Hematopoietic multipotent progenitor cell treated with erythropoietin and hydrocortisone succinate and interleukin-3 and kit ligand, for 8 days (in vitro differentiated cells): ENCODE results near the gene ZNRF1.
"Not testable (repeated sequence)": the region's sequence is repeated elsewhere in the genome, so short reads cannot be mapped to it uniquely, and the experiment has no call there.

ENCODE experiments used
- DNase-seq: peaks from one replicate; pipeline ENCODE4 v3.0.0-alpha.2; 2015

ZNRF1 gene

GRCh38 chr16:75081179-75081859, 82.5 kb downstream of the ZNRF1 start:
- no peak for DNase-seq

GRCh38 chr16:75083813-75084212, 85.0 kb downstream of the ZNRF1 start:
- no peak for DNase-seq

- DNase-seq, result no peak
Observed at GRCh38 chr16:75085556-75085955, 86.7 kb downstream of the ZNRF1 start.

- no peak for DNase-seq
Observed at GRCh38 chr16:75086281-75086680, 87.5 kb downstream of the ZNRF1 start.

- no peak for DNase-seq
Observed at GRCh38 chr16:75086688-75087374, 88.0 kb downstream of the ZNRF1 start.

GRCh38 chr16:75087375-75087979, 88.7 kb downstream of the ZNRF1 start:
- peak; percentile 94 for DNase-seq

- DNase-seq, result no peak
Observed at GRCh38 chr16:75088216-75088615, 89.4 kb downstream of the ZNRF1 start.

- no peak for DNase-seq
Observed at GRCh38 chr16:75088934-75089333, 90.1 kb downstream of the ZNRF1 start.

GRCh38 chr16:75089486-75090202, 90.8 kb downstream of the ZNRF1 start:
- DNase-seq, result no peak

GRCh38 chr16:75090899-75091298, 92.1 kb downstream of the ZNRF1 start:
- DNase-seq, result not testable (repeated sequence)

GRCh38 chr16:75091619-75092018, 92.8 kb downstream of the ZNRF1 start:
- DNase-seq, result not testable (repeated sequence)

- no peak for DNase-seq
Observed at GRCh38 chr16:75092777-75093176, 94.0 kb downstream of the ZNRF1 start.

- DNase-seq, result no peak
Observed at GRCh38 chr16:75093598-75094540, 95.0 kb downstream of the ZNRF1 start.

- DNase-seq, result no peak
Observed at GRCh38 chr16:75095204-75095621, 96.4 kb downstream of the ZNRF1 start.

- no peak for DNase-seq
Observed at GRCh38 chr16:75096656-75097055, 97.8 kb downstream of the ZNRF1 start.

GRCh38 chr16:75097191-75097761, 98.5 kb downstream of the ZNRF1 start:
- no peak for DNase-seq

- DNase-seq, result no peak
Observed at GRCh38 chr16:75097941-75098901, 99.4 kb downstream of the ZNRF1 start.

GRCh38 chr16:75099075-75099667, 100.3 kb downstream of the ZNRF1 start:
- no peak for DNase-seq

- peak; percentile 55 for DNase-seq
Observed at GRCh38 chr16:75099738-75100602, 101.1 kb downstream of the ZNRF1 start.
